Ectodermal cell (in vitro differentiated cells): Measurements from ENCODE around the gene EYS.

ENCODE experiments used
- H3K27ac ChIP-seq: 2 replicates; pipeline ENCODE4 v1.7.0; 2013; ENCODE audit warnings: mild to moderate bottlenecking, low read depth, low read length; ENCODE audit not compliant: insufficient read depth, poor library complexity, severe bottlenecking
- H3K27me3 ChIP-seq: 2 replicates; pipeline ENCODE4 v1.7.0; 2013; ENCODE audit warnings: mild to moderate bottlenecking, low read length; ENCODE audit not compliant: insufficient read depth, control insufficient read depth, poor library complexity, severe bottlenecking
- H3K36me3 ChIP-seq: one replicate; pipeline ENCODE4 v1.7.0; 2013; ENCODE audit warnings: low read length; ENCODE audit not compliant: control insufficient read depth, insufficient read depth
- H3K4me1 ChIP-seq: one replicate; pipeline ENCODE4 v1.7.0; 2013; ENCODE audit warnings: low read length; ENCODE audit not compliant: control insufficient read depth, insufficient read depth
- H3K4me3 ChIP-seq: 2 replicates; pipeline ENCODE4 v1.7.0; 2013; ENCODE audit warnings: low read depth, low read length, control low read depth; ENCODE audit not compliant: insufficient read depth
- H3K9me3 ChIP-seq: 2 replicates; pipeline ENCODE4 v1.7.0; 2013; ENCODE audit warnings: mild to moderate bottlenecking, low read length, moderate library complexity; ENCODE audit not compliant: control insufficient read depth
- WGBS, 2 experiments: methylation state at CpG; one replicate each; pipeline ENCODE4 v1.1.7; 2013; ENCODE audit warnings: missing lambda C conversion rate in 2 of 2; 5-methylcytosine and 5-hydroxymethylcytosine counted together

The EYS gene

DNA sequence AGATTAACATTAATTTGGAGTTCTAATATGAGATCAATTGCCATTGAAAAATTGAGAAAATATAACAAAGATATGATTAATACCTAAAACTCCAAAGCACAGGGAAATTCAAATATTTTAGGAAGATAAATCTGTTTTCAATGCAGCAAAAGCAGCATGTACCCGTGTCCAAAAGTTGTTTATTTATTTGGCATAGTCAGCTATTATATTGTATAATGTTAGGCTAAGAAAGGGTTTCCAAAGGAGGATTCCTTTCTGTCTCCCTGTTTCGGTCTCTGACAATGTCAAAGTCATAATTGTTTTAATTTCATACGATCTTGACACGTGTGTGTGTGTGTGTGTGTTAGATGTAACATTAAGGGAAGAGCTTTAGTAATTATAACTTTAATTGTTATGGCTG, 914.5 kb downstream of the EYS start:
- Histone ChIP-seq H3K4me1 (no peaks in the 10 kb centered on the region), H3K36me3 (no peaks in the 10 kb centered on the region), H3K27me3 (no peaks in the 10 kb centered on the region), H3K4me3 (no peak overlapping the region), H3K27ac (no peak overlapping the region), H3K9me3 (no peaks in the 10 kb centered on the region)
- 95 to 98% methylated on average over 4 of the region's 4 CpGs for WGBS, 2 experiments

- Histone ChIP-seq H3K4me3 (no peak overlapping the region), H3K36me3 (no peaks in the 10 kb centered on the region), H3K9me3 (no peaks in the 10 kb centered on the region), H3K4me1 (no peaks in the 10 kb centered on the region), H3K27ac (no peak overlapping the region), H3K27me3 (no peaks in the 10 kb centered on the region)
- 92 to 96% methylated on average over 2 of the region's 3 CpGs for WGBS, 2 experiments
Measured at GRCh38 chr6:64789476-64789875, 917.5 kb downstream of the EYS start.

DNA sequence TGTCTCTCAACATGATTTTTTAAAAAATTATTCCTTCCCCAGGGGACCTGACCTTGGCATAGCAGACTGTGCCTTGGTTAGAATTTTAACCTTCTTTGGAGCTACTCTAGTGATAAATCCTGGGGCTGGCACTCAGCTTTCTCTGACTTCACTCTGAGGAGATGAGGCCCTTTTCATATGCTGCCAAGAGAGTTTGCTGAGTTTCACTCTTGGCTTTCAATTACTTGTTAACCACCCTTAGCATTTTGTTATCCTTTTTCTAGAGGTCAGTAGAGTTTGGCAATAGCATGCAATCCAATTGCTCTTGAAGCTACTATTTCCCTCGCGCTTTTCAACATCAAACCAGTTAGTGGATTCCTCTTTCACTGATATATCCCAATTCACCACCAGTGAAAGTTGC, 920.3 kb downstream of the EYS start:
- H3K27me3 ChIP-seq: no peaks in the 10 kb centered on the region
- 46 to 47% methylated on average over 2 of the region's 2 CpGs for WGBS, 2 experiments
- H3K4me3 ChIP-seq: no peak overlapping the region
- H3K9me3 ChIP-seq: no peaks in the 10 kb centered on the region
- H3K4me1 ChIP-seq: no peaks in the 10 kb centered on the region
- no peaks in the 10 kb centered on the region for H3K36me3 ChIP-seq
- no peak overlapping the region for H3K27ac ChIP-seq

GRCh38 chr6:64782877-64783276, 924.1 kb downstream of the EYS start:
- 94 to 95% methylated on average over 3 of the region's 3 CpGs for WGBS, 2 experiments

DNA sequence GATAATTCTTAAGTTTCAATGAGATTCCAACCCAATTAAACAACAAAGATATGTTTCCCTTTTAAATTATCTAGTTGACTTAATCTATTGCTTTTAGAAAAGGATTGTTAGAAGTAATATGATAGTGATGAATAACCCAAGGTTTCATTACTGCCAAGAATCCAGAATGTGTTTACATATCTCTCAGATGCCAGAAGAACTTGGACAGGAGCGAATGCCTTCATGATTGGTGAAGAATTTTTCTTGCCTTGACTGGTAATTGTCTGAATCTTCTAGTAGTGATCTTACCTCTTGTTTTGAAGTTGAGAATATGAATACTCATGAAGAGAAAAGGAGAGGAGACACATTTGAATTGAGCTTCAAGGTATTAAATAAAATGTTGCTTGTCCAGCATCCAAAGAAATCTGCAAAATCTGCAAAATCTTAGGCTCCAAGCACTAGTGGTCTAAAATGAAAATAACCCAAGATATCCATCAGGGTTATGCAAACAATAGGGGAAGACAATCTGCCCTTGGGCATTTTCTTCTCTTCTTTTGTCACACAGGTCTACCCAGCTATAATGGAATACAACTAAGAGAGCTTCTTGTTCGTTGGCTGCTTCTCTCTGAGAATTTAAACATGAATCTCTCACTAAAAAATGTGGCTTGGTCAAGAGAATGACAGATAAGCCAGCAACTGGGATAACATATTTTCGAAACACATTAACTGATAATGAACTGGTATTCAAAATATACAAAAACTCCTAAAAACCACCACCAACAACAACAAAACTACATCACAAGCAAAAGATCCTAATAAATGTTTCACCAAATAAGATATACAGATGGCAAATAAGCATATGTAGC, 928.9 kb downstream of the EYS start:
- H3K9me3 ChIP-seq: no peaks in the 10 kb centered on the region
- no peak overlapping the region for H3K4me3 ChIP-seq
- no peaks in the 10 kb centered on the region for H3K27me3 ChIP-seq
- no peak overlapping the region for H3K27ac ChIP-seq
- 93 to 94% methylated on average over 3 of the region's 3 CpGs for WGBS, 2 experiments
- no peaks in the 10 kb centered on the region for H3K4me1 ChIP-seq
- no peaks in the 10 kb centered on the region for H3K36me3 ChIP-seq

More at GRCh38 chr6:64782877-64783276, 924.1 kb downstream of the EYS start:
- Histone ChIP-seq H3K4me1 (no peaks in the 10 kb centered on the region), H3K9me3 (no peaks in the 10 kb centered on the region), H3K4me3 (no peak overlapping the region), H3K36me3 (no peaks in the 10 kb centered on the region), H3K27ac (no peak overlapping the region), H3K27me3 (no peaks in the 10 kb centered on the region)

- Histone ChIP-seq H3K27me3 (no peaks in the 10 kb centered on the region), H3K4me1 (no peaks in the 10 kb centered on the region), H3K27ac (no peak overlapping the region), H3K36me3 (no peaks in the 10 kb centered on the region), H3K9me3 (no peaks in the 10 kb centered on the region), H3K4me3 (no peak overlapping the region)
- WGBS, 2 experiments: no CpG with 5 or more reads among the region's 1 CpG
Measured at GRCh38 chr6:64776359-64776758, 930.7 kb downstream of the EYS start.

DNA sequence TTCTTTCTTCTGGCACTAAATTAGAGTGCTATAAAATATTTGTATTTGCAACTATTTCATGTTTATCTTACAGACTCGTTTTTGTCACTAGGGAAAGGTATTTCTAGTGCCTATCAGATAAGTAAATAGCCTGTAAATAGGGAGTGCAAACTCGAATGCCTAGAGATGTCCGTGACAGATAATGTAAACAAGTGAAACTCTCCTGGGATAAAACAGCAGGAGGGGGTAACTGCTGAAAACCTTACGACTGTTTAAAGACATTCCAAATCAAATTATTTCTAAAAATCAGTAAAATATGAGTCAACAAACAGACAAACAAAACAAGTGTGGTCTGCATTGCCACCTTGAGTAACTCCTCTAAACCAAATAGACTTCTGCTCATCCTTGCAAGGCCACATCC, 932.1 kb downstream of the EYS start:
- no peaks in the 10 kb centered on the region for H3K36me3 ChIP-seq
- H3K4me3 ChIP-seq: no peak overlapping the region
- no peaks in the 10 kb centered on the region for H3K9me3 ChIP-seq
- 75 to 80% methylated on average over 4 of the region's 4 CpGs for WGBS, 2 experiments
- H3K27me3 ChIP-seq: no peaks in the 10 kb centered on the region
- H3K4me1 ChIP-seq: no peaks in the 10 kb centered on the region
- no peak overlapping the region for H3K27ac ChIP-seq

- H3K4me1 ChIP-seq: no peaks in the 10 kb centered on the region
- no peaks in the 10 kb centered on the region for H3K27me3 ChIP-seq
- WGBS, 2 experiments: 91 to 94% methylated on average over 2 of the region's 2 CpGs
- no peak overlapping the region for H3K4me3 ChIP-seq
- no peaks in the 10 kb centered on the region for H3K36me3 ChIP-seq
- no peaks in the 10 kb centered on the region for H3K9me3 ChIP-seq
- no peak overlapping the region for H3K27ac ChIP-seq
Measured at GRCh38 chr6:64750910-64751309, 956.1 kb downstream of the EYS start.

GRCh38 chr6:64737418-64737817, 969.6 kb downstream of the EYS start:
- H3K4me1 ChIP-seq: no peaks in the 10 kb centered on the region
- H3K9me3 ChIP-seq: no peaks in the 10 kb centered on the region
- H3K4me3 ChIP-seq: no peak overlapping the region
- WGBS, 2 experiments: 100% methylated on average over 1 of the region's 1 CpG
- no peaks in the 10 kb centered on the region for H3K36me3 ChIP-seq
- H3K27ac ChIP-seq: no peak overlapping the region
- H3K27me3 ChIP-seq: no peaks in the 10 kb centered on the region

- Histone ChIP-seq H3K4me3 (no peak overlapping the region), H3K36me3 (no peaks in the 10 kb centered on the region), H3K27ac (no peak overlapping the region), H3K9me3 (no peaks in the 10 kb centered on the region), H3K27me3 (no peaks in the 10 kb centered on the region), H3K4me1 (no peaks in the 10 kb centered on the region)
- WGBS, 2 experiments: 78 to 93% methylated on average over 2 to 3 of the region's 4 CpGs
Measured at GRCh38 chr6:64736421-64736950, 970.5 kb downstream of the EYS start.
